Naive thymus-derived CD4-positive, alpha-beta T cell (primary cell): ENCODE measurements around the gene GTSF1L. TPM values are rescaled to one million over a fixed set of nuclear protein-coding genes. Genes with fewer than 3 reads are reported as not detected.

Experiments used
- ATAC-seq: fragments of 150-1000 bp; cut with Tn5 transposase; 2 replicates; pipeline ENCODE4 v1.10.0; 2021; ENCODE audit warnings: mild to moderate bottlenecking, moderate library complexity
- CTCF ChIA-PET: fragments of 350-600 bp; sonication (Branson Sonifier 250); formaldehyde crosslinking; loops from one replicate; lab custom pipeline; 2021; ENCODE audit warnings: antibody characterized with exemption; lab: Charles Lee
- POLR2A ChIA-PET: fragments of 350-600 bp; sonication (Branson Sonifier 250); formaldehyde crosslinking; loops from one replicate; lab custom pipeline; 2021; ENCODE audit warnings: antibody characterized with exemption, inconsistent platforms; lab: Charles Lee
- DNase-seq, 9 donors: peaks; one replicate each; pipeline versions ENCODE4 v3.0.0 to v3.0.0-alpha.2; 2020 to 2022; ENCODE audit warnings: mixed read lengths in 1 of 9
- H3K27ac ChIP-seq: one replicate; pipeline ENCODE4 v1.7.0; 2013; ENCODE audit warnings: mild to moderate bottlenecking, low read depth, low read length, moderate library complexity
- H3K27me3 ChIP-seq, 2 donors: one replicate each; pipeline ENCODE4 v1.7.0; 2013; ENCODE audit warnings: low read length in 2 of 2, mild to moderate bottlenecking in 2 of 2, moderate library complexity in 2 of 2; ENCODE audit not compliant: control insufficient read depth in 2 of 2, insufficient read depth in 2 of 2
- H3K36me3 ChIP-seq, 3 experiments: 1 replicate in 2 of 3; 2 replicates in 1 of 3; pipeline ENCODE4 v1.7.0; 2013; ENCODE audit warnings: low read length in 3 of 3, mild to moderate bottlenecking in 3 of 3, moderate library complexity in 1 of 3; ENCODE audit not compliant: insufficient read depth in 3 of 3, control insufficient read depth in 2 of 3
- H3K4me1 ChIP-seq, 2 donors: one replicate each; pipeline ENCODE4 v1.7.0; 2013; ENCODE audit warnings: low read length in 2 of 2, mild to moderate bottlenecking in 2 of 2, moderate library complexity in 1 of 2; ENCODE audit not compliant: control insufficient read depth in 2 of 2, insufficient read depth in 2 of 2
- H3K4me3 ChIP-seq: 2 replicates; pipeline ENCODE4 v1.7.0; 2013; ENCODE audit warnings: mild to moderate bottlenecking, low read length
- H3K9me3 ChIP-seq, 3 experiments: 1 replicate in 2 of 3; 2 replicates in 1 of 3; pipeline ENCODE4 v1.7.0; 2013; ENCODE audit warnings: low read length in 3 of 3; ENCODE audit not compliant: control insufficient read depth in 2 of 3
- H3K27ac Mint-ChIP-seq, 9 donors: one replicate each; pipeline ENCODE4 v1.8.0; 2020 to 2022; ENCODE audit warnings: mixed read lengths in 9 of 9, mild to moderate bottlenecking in 8 of 9, moderate library complexity in 5 of 9, inconsistent platforms in 2 of 9
- H3K27me3 Mint-ChIP-seq, 5 donors: one replicate each; pipeline ENCODE4 v1.8.0; 2021 to 2022; ENCODE audit warnings: mixed read lengths in 5 of 5, mild to moderate bottlenecking in 1 of 5
- H3K36me3 Mint-ChIP-seq, 5 donors: one replicate each; pipeline ENCODE4 v1.8.0; 2020 to 2022; ENCODE audit warnings: mixed read lengths in 5 of 5, mild to moderate bottlenecking in 3 of 5, inconsistent platforms in 1 of 5
- H3K4me1 Mint-ChIP-seq, 7 donors: one replicate each; pipeline ENCODE4 v1.8.0; 2020 to 2022; ENCODE audit warnings: mixed read lengths in 7 of 7, mild to moderate bottlenecking in 3 of 7, inconsistent platforms in 1 of 7
- H3K4me3 Mint-ChIP-seq, 10 donors: one replicate each; pipeline ENCODE4 v1.8.0; 2020 to 2022; ENCODE audit warnings: mild to moderate bottlenecking in 10 of 10, mixed read lengths in 10 of 10, moderate library complexity in 6 of 10, inconsistent platforms in 2 of 10
- H3K9me3 Mint-ChIP-seq, 11 donors: one replicate each; pipeline ENCODE4 v1.8.0; 2020 to 2022; ENCODE audit warnings: mixed read lengths in 11 of 11, mild to moderate bottlenecking in 4 of 11, inconsistent platforms in 1 of 11, moderate library complexity in 1 of 11
- intact Hi-C, 2 donors: fragments of 100-400 bp; cut with micrococcal nuclease; formaldehyde crosslinking; loops; one replicate each; pipeline ENCODE4 v1.15.1; 2023
- polyA plus RNA-seq, 2 donors: library from polyadenylated mRNA; unstranded; fragments of 300-500 nt; fragmentation: Illumina TruSeq; gene quantifications; one replicate each; pipeline ENCODE4 v1.2.3, GENCODE V29; 2021
- total RNA-seq, 6 experiments: library from RNA in 5 of 6; stranded (reverse) in 5 of 6; gene quantifications; 1 replicate in 5 of 6; 2 replicates in 1 of 6; pipeline ENCODE4 v1.2.3 and lab custom pipeline; 2021 to 2026

GTSF1L gene
- total and polyA plus RNA-seq, 7 experiments from 2014 or later, result 1.4 to 1.7 TPM; not detected in 5

DNA sequence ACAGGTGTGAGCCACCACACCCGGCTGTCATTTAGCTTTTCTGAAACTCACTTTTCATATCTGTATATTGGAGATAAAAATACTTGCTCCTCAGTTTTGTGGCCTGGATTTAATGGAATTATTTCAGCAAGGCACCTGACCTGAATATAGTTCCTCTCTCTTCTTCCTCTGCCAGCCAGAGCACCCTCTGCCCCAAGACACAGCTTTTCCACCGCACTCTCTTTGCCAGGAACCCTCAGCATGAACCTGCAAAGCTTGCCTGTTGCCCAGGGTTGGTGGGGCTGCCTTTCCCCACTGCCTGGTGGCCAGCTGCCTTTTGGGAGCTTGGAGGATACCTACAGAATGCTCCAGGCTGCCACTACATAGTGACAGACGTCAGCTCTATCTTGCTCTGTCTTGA is 3.1 kb downstream of the GTSF1L start:
- H3K36me3 ChIP-seq, result no peaks in the 10 kb centered on the region
- no peaks in the 10 kb centered on the region for H3K27me3 ChIP-seq
- H3K9me3 ChIP-seq, result no peaks in the 10 kb centered on the region
- ATAC-seq (no peak), DNase-seq (no peak)
- peak overlapping the region in 6 of 10 donors; percentile 4 to 70 (median 45) for H3K4me3 Mint-ChIP-seq
- peaks cover 0 to 20% (median 5%) of the 10 kb centered on the region in 5 donors for H3K36me3 Mint-ChIP-seq
- H3K4me1 ChIP-seq, result peaks cover 0 to 51% of the 10 kb centered on the region in 2 donors
- POLR2A ChIA-PET, result interaction anchor here (0.7 to 2.6 kb wide), 3 partner anchors 10 to 333 kb away, joined by 3 to 15 read pairs (median 3); no protein-coding TSS in a partner anchor
- H3K27ac ChIP-seq, result no peak overlapping the region
- H3K4me3 ChIP-seq, result no peak overlapping the region
- intact Hi-C loops, result loop anchor here (2.0 to 10.0 kb wide), 4 partner anchors 25 to 799 kb away; partner anchors contain the start of genes IFT52 (in 1 of the 2), MYBL2 (in 1 of the 2) and SERINC3 (in 1 of the 2)
- H3K9me3 Mint-ChIP-seq, result peaks cover 0 to 9% (median 2%) of the 10 kb centered on the region in 11 donors
- CTCF ChIA-PET, result interaction anchor here (0.6 kb wide), 1 partner anchor 754 kb away, joined by 5 read pairs; no protein-coding TSS in a partner anchor
- H3K27ac Mint-ChIP-seq, result peak overlapping the region; percentile 42 to 93 (median 79)
- peaks cover 17 to 93% (median 79%) of the 10 kb centered on the region in 7 donors for H3K4me1 Mint-ChIP-seq
- no peaks in the 10 kb centered on the region for H3K27me3 Mint-ChIP-seq

DNA sequence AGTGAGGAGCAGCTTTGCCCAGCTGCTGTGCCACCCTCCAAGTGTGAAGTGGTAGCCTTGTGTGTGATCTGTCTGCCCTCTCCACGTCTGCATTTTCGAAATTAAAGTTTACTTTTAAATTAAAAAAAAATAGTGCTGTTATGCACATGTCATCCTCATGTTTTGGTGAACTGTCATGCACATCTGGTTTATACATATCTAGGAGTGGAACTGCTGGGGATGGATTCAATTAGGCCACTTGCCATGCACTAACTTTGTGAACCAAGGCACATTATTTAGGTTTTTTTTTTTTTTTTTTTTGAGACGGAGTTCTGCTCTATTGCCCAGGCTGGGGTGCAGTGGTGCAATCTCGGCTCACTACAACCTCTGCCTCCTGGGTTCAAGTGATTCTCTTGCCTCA is 3.6 kb downstream of the GTSF1L start:
- H3K36me3 ChIP-seq, result no peaks in the 10 kb centered on the region
- H3K9me3 ChIP-seq, result no peaks in the 10 kb centered on the region
- H3K4me1 ChIP-seq, result peaks cover 0 to 51% of the 10 kb centered on the region in 2 donors
- Mint-ChIP-seq H3K27ac (peak overlapping the region in 7 of 9 donors; percentile 66 to 93 (median 88)), H3K9me3 (peaks cover 0 to 6% (median 0%) of the 10 kb centered on the region in 11 donors), H3K4me1 (peaks cover 14 to 93% (median 78%) of the 10 kb centered on the region in 7 donors), H3K4me3 (peak overlapping the region in 7 of 10 donors; percentile 10 to 85 (median 65)), H3K36me3 (peaks cover 0 to 17% (median 4%) of the 10 kb centered on the region in 5 donors), H3K27me3 (no peaks in the 10 kb centered on the region)
- no peak for DNase-seq
- intact Hi-C loops, result loop anchor here (2.0 to 10.0 kb wide), 4 partner anchors 26 to 799 kb away; partner anchors contain the start of genes IFT52 (in 1 of the 2), MYBL2 (in 1 of the 2) and SERINC3 (in 1 of the 2)
- peak overlapping the region; percentile 75 for H3K27ac ChIP-seq
- ChIA-PET CTCF (interaction anchor here (0.6 kb wide), 1 partner anchor 754 kb away, joined by 5 read pairs; no protein-coding TSS in a partner anchor), POLR2A (interaction anchor here (0.7 to 2.6 kb wide), 4 partner anchors 10 to 333 kb away, joined by 3 to 15 read pairs (median 4); no protein-coding TSS in a partner anchor)
- H3K4me3 ChIP-seq, result no peak overlapping the region
- ATAC-seq, result no peak
- H3K27me3 ChIP-seq, result no peaks in the 10 kb centered on the region

DNA sequence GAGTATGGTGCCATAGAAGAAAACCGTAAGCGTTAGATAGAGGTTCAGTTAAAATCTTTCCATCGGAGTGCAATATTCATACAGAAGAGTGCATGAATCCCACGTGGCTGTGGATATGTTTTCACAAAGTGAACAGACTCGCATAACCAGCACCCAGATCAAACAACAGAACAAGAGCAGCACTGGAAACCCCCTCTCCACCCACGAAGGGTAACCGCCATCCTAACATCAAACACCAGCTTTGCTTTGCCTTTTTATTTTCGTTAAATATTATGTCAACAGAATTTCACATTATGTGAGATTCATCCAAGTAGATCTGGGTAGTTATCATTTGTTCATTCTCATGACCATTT is 4.7 kb downstream of the GTSF1L start:
- Mint-ChIP-seq H3K27ac (peak overlapping the region; percentile 65 to 95 (median 88)), H3K27me3 (no peaks in the 10 kb centered on the region), H3K36me3 (peaks cover 0 to 17% (median 4%) of the 10 kb centered on the region in 5 donors), H3K9me3 (peaks cover 0 to 6% (median 0%) of the 10 kb centered on the region in 11 donors), H3K4me3 (peak overlapping the region; percentile 62 to 92 (median 79)), H3K4me1 (peaks cover 13 to 94% (median 74%) of the 10 kb centered on the region in 7 donors)
- peak; percentile 97 for ATAC-seq
- Histone ChIP-seq H3K36me3 (no peaks in the 10 kb centered on the region), H3K27me3 (no peaks in the 10 kb centered on the region), H3K4me3 (peak overlapping the region; percentile 62), H3K4me1 (peaks cover 0 to 53% of the 10 kb centered on the region in 2 donors), H3K9me3 (no peaks in the 10 kb centered on the region), H3K27ac (peak overlapping the region; percentile 75)
- POLR2A ChIA-PET, result interaction anchor here (1.3 to 2.6 kb wide), 4 partner anchors 10 to 29 kb away, joined by 4 to 15 read pairs (median 5); no protein-coding TSS in a partner anchor
- CTCF ChIA-PET, result interaction anchor here (1.2 kb wide), 1 partner anchor 29 kb away, joined by 5 read pairs; no protein-coding TSS in a partner anchor
- DNase-seq, result peak in 8 of 9 donors; percentile 57 to 90 (median 84)
- intact Hi-C loops, result loop anchor here (2.0 to 10.0 kb wide), 4 partner anchors 27 to 800 kb away; partner anchors contain the start of genes IFT52 (in 1 of the 2), MYBL2 (in 1 of the 2) and SERINC3 (in 1 of the 2)

DNA sequence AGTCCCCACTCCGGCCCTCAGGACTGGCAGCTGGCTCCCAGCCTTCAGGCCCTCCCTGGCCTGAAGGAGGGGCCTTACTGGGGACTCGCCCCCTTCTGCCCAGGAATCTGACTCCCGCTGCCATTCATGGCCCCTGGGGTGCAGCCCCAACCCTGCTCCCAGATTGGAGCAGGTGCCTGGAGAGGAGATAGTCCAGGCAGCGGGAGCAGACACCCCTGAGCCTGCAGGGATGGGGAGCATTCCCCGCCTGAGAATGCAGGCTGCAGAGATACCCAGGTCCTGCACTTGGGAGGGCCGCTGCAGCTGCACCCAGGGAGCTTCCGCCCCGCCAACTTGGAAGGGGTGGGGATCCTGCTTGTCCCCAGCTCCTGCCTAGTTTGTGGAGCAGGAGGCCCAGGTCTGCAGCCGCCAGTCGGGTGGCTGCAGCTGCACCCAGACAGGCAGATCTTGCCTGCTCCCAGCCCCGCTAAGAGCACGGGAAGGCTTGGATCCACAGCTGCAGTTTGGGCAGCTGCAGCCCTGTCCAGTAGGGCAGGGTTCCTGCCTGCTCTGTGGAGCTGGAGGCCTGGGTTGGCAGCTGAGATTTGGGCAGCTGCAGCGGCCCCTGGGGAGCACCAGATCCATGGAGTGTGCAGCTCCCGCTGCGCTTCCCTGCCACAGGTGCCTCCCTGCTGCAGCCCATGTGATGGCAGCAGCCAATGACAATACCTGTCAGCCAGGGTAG is 5.2 kb downstream of the GTSF1L start:
- Mint-ChIP-seq H3K4me3 (peak overlapping the region; percentile 62 to 92 (median 79)), H3K27ac (peak overlapping the region; percentile 65 to 95 (median 88)), H3K4me1 (peaks cover 13 to 95% (median 70%) of the 10 kb centered on the region in 7 donors), H3K36me3 (peaks cover 0 to 17% (median 4%) of the 10 kb centered on the region in 5 donors), H3K27me3 (no peaks in the 10 kb centered on the region), H3K9me3 (peaks cover 0 to 6% (median 0%) of the 10 kb centered on the region in 11 donors)
- ChIA-PET POLR2A (interaction anchor here (1.3 to 2.6 kb wide), 4 partner anchors 10 to 29 kb away, joined by 4 to 15 read pairs (median 5); no protein-coding TSS in a partner anchor), CTCF (interaction anchor here (1.2 kb wide), 2 partner anchors 28 to 30 kb away, joined by 3 to 5 read pairs; no protein-coding TSS in a partner anchor)
- Histone ChIP-seq H3K27me3 (no peaks in the 10 kb centered on the region), H3K36me3 (no peaks in the 10 kb centered on the region), H3K4me1 (peaks cover 0 to 53% of the 10 kb centered on the region in 2 donors), H3K9me3 (no peaks in the 10 kb centered on the region), H3K4me3 (peak overlapping the region; percentile 62), H3K27ac (peak overlapping the region; percentile 75)
- DNase-seq (no peak), ATAC-seq (no peak)
- intact Hi-C loops, result loop anchor here (2.0 to 10.0 kb wide), 4 partner anchors 27 to 801 kb away; partner anchors contain the start of genes IFT52 (in 1 of the 2), MYBL2 (in 1 of the 2) and SERINC3 (in 1 of the 2)

DNA sequence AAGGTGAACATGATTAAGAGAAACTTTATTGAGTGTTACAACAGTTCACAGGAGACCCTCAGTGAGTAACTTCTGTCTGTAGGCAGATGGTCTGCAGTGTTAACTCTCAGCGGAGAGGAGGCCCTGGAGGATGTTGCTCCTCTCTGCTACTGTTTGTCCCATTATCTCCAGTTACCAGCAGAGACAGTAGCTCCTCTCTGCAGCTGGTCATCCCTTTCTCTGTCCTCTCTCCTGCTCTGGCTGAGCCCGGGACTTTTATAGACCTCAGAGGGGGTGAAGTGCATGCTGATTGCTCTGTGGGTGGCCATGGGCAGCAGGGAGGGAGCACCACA is 5.7 kb downstream of the GTSF1L start:
- DNase-seq (no peak), ATAC-seq (no peak)
- ChIA-PET CTCF (interaction anchor here (1.2 kb wide), 2 partner anchors 29 to 30 kb away, joined by 3 to 5 read pairs; no protein-coding TSS in a partner anchor), POLR2A (interaction anchor here (1.3 kb wide), 1 partner anchor 11 kb away, joined by 4 read pairs; no protein-coding TSS in a partner anchor)
- Mint-ChIP-seq H3K4me3 (peak overlapping the region in 8 of 10 donors; percentile 14 to 62 (median 37)), H3K9me3 (peaks cover 0 to 6% (median 0%) of the 10 kb centered on the region in 11 donors), H3K36me3 (peaks cover 0 to 17% (median 4%) of the 10 kb centered on the region in 5 donors), H3K27me3 (no peaks in the 10 kb centered on the region), H3K4me1 (peaks cover 13 to 90% (median 65%) of the 10 kb centered on the region in 7 donors), H3K27ac (peak overlapping the region; percentile 47 to 88 (median 78))
- intact Hi-C loops, result loop anchor here (5.0 to 10.0 kb wide), 2 partner anchors 56 to 801 kb away; partner anchors contain the start of genes MYBL2 (in 1 of the 2) and SERINC3 (in 1 of the 2)
- H3K27ac ChIP-seq, result peak overlapping the region; percentile 75
- H3K4me1 ChIP-seq, result peaks cover 0 to 53% of the 10 kb centered on the region in 2 donors
- H3K4me3 ChIP-seq, result no peak overlapping the region
- H3K9me3 ChIP-seq, result no peaks in the 10 kb centered on the region
- H3K36me3 ChIP-seq, result no peaks in the 10 kb centered on the region
- H3K27me3 ChIP-seq, result no peaks in the 10 kb centered on the region
